H1 (cell line): ENCODE data around the gene BAIAP2. TPM values are rescaled to one million over a fixed set of nuclear protein-coding genes. Genes with fewer than 3 reads are reported as not detected.
A peak's percentile ranks its signal among the peaks of the same experiment; 100 is the strongest.

ENCODE experiments used
- CTCF ChIA-PET: fragments of 300-600 bp; sonication (Branson Sonifier 250); formaldehyde crosslinking; loops from one replicate; lab custom pipeline; 2021; ENCODE audit not compliant: partially characterized antibody; lab: Charles Lee
- POLR2A ChIA-PET: fragments of 300-600 bp; sonication (Branson Sonifier 250); formaldehyde crosslinking; loops from one replicate; lab custom pipeline; 2021; ENCODE audit warnings: inconsistent platforms; ENCODE audit not compliant: partially characterized antibody; lab: Charles Lee
- DNase-seq, 2 experiments: peaks; one replicate each; pipeline versions ENCODE4 v3.0.0 to v3.0.0-alpha.2; 2010 to 2022; ENCODE audit warnings: low spot score in 2 of 2, low read depth in 1 of 2, mixed read lengths in 1 of 2
- FAIRE-seq: peaks from 2 replicates; lab custom pipeline; 2011; peaks lifted over from hg19 to GRCh38; lab: Jason Lieb, UNC
- H2AFZ ChIP-seq: 2 replicates; pipeline ENCODE4 v1.8.1; 2012; ENCODE audit warnings: low read length, inconsistent platforms
- H2AK5ac ChIP-seq: 2 replicates; pipeline ENCODE4 v1.6.1; 2013; ENCODE audit warnings: low read depth, low read length
- H2BK120ac ChIP-seq: replicated peaks from 2 replicates; pipeline ENCODE3; 2013; ENCODE audit warnings: low read depth, low read length, inconsistent platforms
- H2BK12ac ChIP-seq: 2 replicates; pipeline ENCODE4 v1.6.1; 2013; ENCODE audit warnings: low read depth, low read length
- H2BK15ac ChIP-seq: 2 replicates; pipeline ENCODE4 v1.6.1; 2013; ENCODE audit warnings: low read length
- H2BK20ac ChIP-seq: 2 replicates; pipeline ENCODE4 v1.6.1; 2013; ENCODE audit warnings: low read length
- H2BK5ac ChIP-seq: 2 replicates; pipeline ENCODE4 v1.6.1; 2013; ENCODE audit warnings: low read depth, low read length
- H3K14ac ChIP-seq: 2 replicates; pipeline ENCODE4 v1.6.1; 2013; ENCODE audit warnings: inconsistent platforms; ENCODE audit not compliant: insufficient read length
- H3K18ac ChIP-seq: 2 replicates; pipeline ENCODE4 v1.6.1; 2013; ENCODE audit warnings: low read length; ENCODE audit errors: extremely low read depth
- H3K23ac ChIP-seq: 2 replicates; pipeline ENCODE4 v1.6.1; 2013; ENCODE audit warnings: inconsistent platforms; ENCODE audit not compliant: insufficient read length
- H3K23me2 ChIP-seq: 2 replicates; pipeline ENCODE4 v1.6.1; 2013; ENCODE audit warnings: low read depth, low read length
- H3K27ac ChIP-seq: 2 replicates; pipeline ENCODE4 v1.6.1; 2011; ENCODE audit warnings: low read depth, low read length, inconsistent platforms
- H3K27me3 ChIP-seq, 4 experiments: replicated peaks in 1 of 4; 1 replicate in 1 of 4; 2 replicates in 3 of 4; pipeline versions ENCODE4 v1.6.1 to v1.8.1; 2011 to 2013; ENCODE audit warnings: low read length in 3 of 4, mild to moderate bottlenecking in 3 of 4, inconsistent platforms in 2 of 4, mixed read lengths in 2 of 4, moderate library complexity in 1 of 4; ENCODE audit not compliant: control insufficient read depth in 3 of 4, insufficient read depth in 3 of 4; ENCODE audit errors: extremely low read depth in 1 of 4
- H3K36me3 ChIP-seq, 4 experiments: 2 replicates each; pipeline versions ENCODE4 v1.6.1 to v1.8.1; 2011 to 2013; ENCODE audit warnings: mild to moderate bottlenecking in 4 of 4, low read length in 3 of 4, moderate library complexity in 2 of 4, control low read depth in 1 of 4, inconsistent platforms in 1 of 4; ENCODE audit not compliant: insufficient read depth in 4 of 4, control insufficient read depth in 2 of 4
- H3K4ac ChIP-seq: replicated peaks from 2 replicates; pipeline ENCODE3; 2013; ENCODE audit warnings: low read length, low read depth, mixed read lengths, inconsistent platforms; ENCODE audit not compliant: insufficient read length
- H3K4me1 ChIP-seq, 4 experiments: replicated peaks in 1 of 4; 1 replicate in 1 of 4; 2 replicates in 3 of 4; pipeline versions ENCODE4 v1.6.1 to v1.8.1; 2011 to 2013; ENCODE audit warnings: low read length in 3 of 4, inconsistent platforms in 2 of 4, mixed read lengths in 1 of 4; ENCODE audit not compliant: insufficient read depth in 4 of 4, control insufficient read depth in 3 of 4
- H3K4me2 ChIP-seq, 2 experiments: 2 replicates each; pipeline versions ENCODE4 v1.6.1 to v1.8.1; 2011 to 2013; ENCODE audit warnings: low read depth in 2 of 2, low read length in 2 of 2, control low read depth in 1 of 2, inconsistent platforms in 1 of 2, mild to moderate bottlenecking in 1 of 2; ENCODE audit not compliant: insufficient read depth in 1 of 2
- H3K4me3 ChIP-seq, 4 experiments: fragments of 200-600, 300-600 bp in 1 of 4; sonication (generic), shearing (Covaris generic), sonication (Bioruptor Twin) in 1 of 4; 2 replicates each; pipeline versions ENCODE4 v1.5.1 to v1.8.1; 2011 to 2016; ENCODE audit warnings: low read length in 4 of 4, low read depth in 3 of 4, control low read depth in 2 of 4, inconsistent platforms in 2 of 4, mild to moderate bottlenecking in 2 of 4, mixed read lengths in 1 of 4, moderate library complexity in 1 of 4; ENCODE audit not compliant: insufficient read depth in 2 of 4; ENCODE audit errors: extremely low read depth in 1 of 4
- H3K56ac ChIP-seq: replicated peaks from 2 replicates; pipeline ENCODE3; 2013; ENCODE audit warnings: low read depth, mild to moderate bottlenecking, mixed read lengths, low read length, inconsistent platforms; ENCODE audit not compliant: insufficient read length
- H3K79me1 ChIP-seq: 2 replicates; pipeline ENCODE4 v1.6.1; 2013; ENCODE audit warnings: low read depth, low read length, control low read depth
- H3K79me2 ChIP-seq, 2 experiments: 2 replicates each; pipeline versions ENCODE4 v1.6.1 to v1.8.1; 2012 to 2013; ENCODE audit warnings: low read length in 2 of 2, mild to moderate bottlenecking in 2 of 2, inconsistent platforms in 1 of 2; ENCODE audit not compliant: insufficient read depth in 2 of 2, control insufficient read depth in 1 of 2
- H3K9ac ChIP-seq, 4 experiments: replicated peaks in 1 of 4; 1 replicate in 1 of 4; 2 replicates in 3 of 4; pipeline versions ENCODE4 v1.6.1 to v1.8.1; 2011 to 2013; ENCODE audit warnings: low read depth in 3 of 4, low read length in 3 of 4, control low read depth in 2 of 4, mild to moderate bottlenecking in 2 of 4, moderate library complexity in 2 of 4, inconsistent platforms in 1 of 4; ENCODE audit errors: extremely low read depth in 1 of 4
- H3K9me3 ChIP-seq, 2 experiments: 2 replicates each; pipeline versions ENCODE4 v1.6.1 to v1.8.1; 2012 to 2013; ENCODE audit warnings: mild to moderate bottlenecking in 2 of 2, moderate library complexity in 2 of 2, control low read depth in 1 of 2, inconsistent platforms in 1 of 2, low read depth in 1 of 2, low read length in 1 of 2, mixed read lengths in 1 of 2; ENCODE audit not compliant: insufficient read depth in 2 of 2
- H4K20me1 ChIP-seq, 2 experiments: replicated peaks in 1 of 2; 2 replicates each; pipeline versions ENCODE3 to v1.8.1; 2011 to 2013; ENCODE audit warnings: inconsistent platforms in 2 of 2, low read length in 2 of 2, mild to moderate bottlenecking in 1 of 2; ENCODE audit not compliant: insufficient read depth in 2 of 2, control insufficient read depth in 1 of 2
- H4K5ac ChIP-seq: 2 replicates; pipeline ENCODE4 v1.6.1; 2013; ENCODE audit warnings: low read length, low read depth, mixed read lengths, inconsistent platforms; ENCODE audit not compliant: insufficient read length
- H4K8ac ChIP-seq: 2 replicates; pipeline ENCODE4 v1.8.0; 2013; ENCODE audit warnings: mild to moderate bottlenecking, moderate library complexity, low read length, inconsistent platforms; ENCODE audit not compliant: insufficient read depth; ENCODE audit errors: extremely low read depth
- H4K91ac ChIP-seq: replicated peaks from 2 replicates; pipeline ENCODE3; 2013; ENCODE audit warnings: low read length, mixed read lengths, inconsistent platforms; ENCODE audit not compliant: insufficient read length
- ZNF274 ChIP-seq: IDR thresholded peaks from 2 replicates; pipeline ENCODE4 v1.7.0; 2012; ENCODE audit warnings: low read length, borderline replicate concordance; ENCODE audit errors: extremely low read depth
- whole genome bisulfite sequencing, 2 experiments: shearing (Covaris generic) in 1 of 2; methylation state at CpG; one replicate each; pipeline versions ENCODE4 v1.1.6 to v1.1.7; 2013 to 2015; ENCODE audit warnings: low lambda C conversion rate in 2 of 2, mixed read lengths in 2 of 2, inconsistent platforms in 1 of 2, low coverage in 1 of 2, missing lambda C conversion rate in 1 of 2; ENCODE audit not compliant: insufficient replicate concordance in 2 of 2, insufficient coverage in 1 of 2, insufficient read length in 1 of 2; ENCODE audit errors: extremely low coverage in 1 of 2, missing lambda C conversion rate in 1 of 2; 5-methylcytosine and 5-hydroxymethylcytosine counted together
- polyA plus RNA-seq, 7 experiments: library from polyadenylated mRNA; depleted of rRNA in 3 of 7; stranded (reverse) in 5 of 7; unstranded in 2 of 7; fragments of >200 nt in 5 of 7; fragments of 200-250 nt in 2 of 7; gene quantifications; 1 replicate in 5 of 7; 2 replicates in 1 of 7; 4 replicates in 1 of 7; pipeline versions ENCODE4 v1.2.1 to v1.2.3, GENCODE V29; 2011 to 2013; ENCODE audit warnings: missing spikeins in 2 of 7, mixed read lengths in 2 of 7
- total RNA-seq: library from RNA; stranded (reverse); fragmentation: NEBNext Ultra II Directional; extraction: Animal tissue kit (Norgen Biotek cat#: 25700); gene quantifications from 2 replicates; pipeline ENCODE4 v1.2.1, GENCODE V29; 2021

BAIAP2 gene
- total and polyA plus RNA-seq, 2 of the 8 experiments (the other 6 are each of a cell fraction or from before 2014, with no cell fraction given) = 10.0 to 22.8 TPM

DNA sequence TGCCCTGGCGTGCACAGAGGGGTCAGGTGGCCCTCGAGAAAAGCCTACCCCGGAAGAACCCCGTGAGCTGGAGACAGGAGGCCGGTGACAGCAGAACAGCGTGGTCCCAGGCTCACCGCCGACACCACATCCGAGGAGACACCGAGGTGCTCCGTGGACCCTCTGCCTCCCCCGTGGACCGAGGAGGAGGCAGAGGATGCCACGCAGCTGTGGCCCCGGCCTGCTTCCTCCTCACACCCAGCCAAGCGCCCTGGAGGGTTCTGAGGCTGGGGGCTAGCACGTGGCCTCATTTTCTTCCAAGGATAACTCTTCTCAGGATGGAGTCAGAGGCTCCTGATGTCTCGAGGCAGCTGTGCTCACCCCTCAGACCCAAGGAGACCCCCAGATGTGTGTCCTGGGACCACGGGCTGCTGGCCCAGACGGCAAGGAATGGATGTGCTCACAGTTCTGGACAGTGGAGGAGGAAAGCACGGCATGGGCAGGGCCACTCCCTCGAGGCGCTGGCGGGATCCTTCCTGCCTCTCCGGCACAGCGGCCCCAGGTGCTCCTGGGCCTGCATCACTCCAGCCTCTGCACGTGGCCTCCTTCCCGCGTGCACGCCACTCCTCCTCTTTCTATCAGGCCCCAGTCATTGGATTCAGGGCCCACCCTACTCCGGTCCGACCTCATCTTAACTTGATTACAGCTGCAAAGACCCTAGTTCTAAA lies 125.9 kb downstream of the BAIAP2 start:
- Histone ChIP-seq H3K23me2 (peaks cover 2% of the 10 kb centered on the region; the same call in 1 of the 2 replicates), H3K27ac (no peak overlapping the region; the same call in 1 of the 2 replicates), H2BK120ac (no peak overlapping the region), H3K4ac (no peak overlapping the region), H3K9me3 (no peaks in the 10 kb centered on the region), H3K36me3 (no peaks in the 10 kb centered on the region), H4K20me1 (peaks cover 0 to 2% of the 10 kb centered on the region in 2 experiments), H2BK5ac (no peak overlapping the region), H3K4me1 (peaks cover 0 to 9% (median 3%) of the 10 kb centered on the region in 4 experiments; a peak in 4 of 7 replicates), H2AK5ac (no peak overlapping the region), H3K4me2 (no peak overlapping the region), H4K5ac (no peak overlapping the region), H3K56ac (no peak overlapping the region), H3K9ac (no peak overlapping the region), H2BK15ac (no peak overlapping the region), H4K8ac (peak overlapping the region; percentile 25; the same call in 1 of the 2 replicates), H3K4me3 (no peak overlapping the region), H2BK20ac (no peak overlapping the region), H3K23ac (no peak overlapping the region), H2AFZ (no peak overlapping the region), H3K14ac (no peak overlapping the region), H3K79me2 (no peaks in the 10 kb centered on the region), H3K27me3 (peaks cover 0 to 3% (median 0%) of the 10 kb centered on the region in 4 experiments; a peak in 2 of 7 replicates), H2BK12ac (no peak overlapping the region), H4K91ac (no peak overlapping the region), H3K18ac (no peak overlapping the region), H3K79me1 (no peaks in the 10 kb centered on the region)
- no peak for TF ChIP-seq ZNF274
- CTCF ChIA-PET = no interaction called here
- 95% methylated on average over 27 of the region's 32 CpGs; no CpG with 5 or more reads in 1 of the 2 experiments for WGBS, 2 experiments
- FAIRE-seq = no peak
- no peak for DNase-seq
- POLR2A ChIA-PET = interaction anchor here (1.1 kb wide), 1 partner anchor 18 kb away, joined by 3 read pairs; no protein-coding TSS in a partner anchor
